ENCODE results near the gene TXNDC11.

Gene TXNDC11

GRCh38 chr16:11755022-11755760, 12.5 kb upstream of the TXNDC11 start:
- peak; percentile 77 for DNase-seq (ENCODE audit: low spot score)

- no peak for DNase-seq (ENCODE audit: low spot score)
Observed at GRCh38 chr16:11752856-11753255, 10.2 kb upstream of the TXNDC11 start.

- no peak for DNase-seq (ENCODE audit: low spot score)
Observed at GRCh38 chr16:11750056-11750455, 7.4 kb upstream of the TXNDC11 start.

GRCh38 chr16:11748404-11749254, 6.0 kb upstream of the TXNDC11 start:
- DNase-seq (ENCODE audit: low spot score) = peak; percentile 54

GRCh38 chr16:11747949-11748403, 5.3 kb upstream of the TXNDC11 start:
- DNase-seq (ENCODE audit: low spot score) = no peak

GRCh38 chr16:11744075-11744470, 1.4 kb upstream of the TXNDC11 start:
- DNase-seq (ENCODE audit: low spot score) = no peak

- DNase-seq (ENCODE audit: low spot score) = peak; percentile 66
Observed at GRCh38 chr16:11743308-11744074, 834 bp upstream of the TXNDC11 start.

GRCh38 chr16:11742093-11742535, 543 bp downstream of the TXNDC11 start:
- peak; percentile 46 for DNase-seq (ENCODE audit: low spot score)

GRCh38 chr16:11740567-11740966, 2.1 kb downstream of the TXNDC11 start:
- DNase-seq (ENCODE audit: low spot score) = no peak

- no peak for DNase-seq (ENCODE audit: low spot score)
Observed at GRCh38 chr16:11738742-11739544, 3.7 kb downstream of the TXNDC11 start.

GRCh38 chr16:11737713-11738112, 4.9 kb downstream of the TXNDC11 start:
- no peak for DNase-seq (ENCODE audit: low spot score)

- DNase-seq (ENCODE audit: low spot score) = no peak
Observed at GRCh38 chr16:11736903-11737302, 5.8 kb downstream of the TXNDC11 start.

- no peak for DNase-seq (ENCODE audit: low spot score)
Observed at GRCh38 chr16:11735787-11736186, 6.9 kb downstream of the TXNDC11 start.

GRCh38 chr16:11734653-11735043, 8.0 kb downstream of the TXNDC11 start:
- DNase-seq (ENCODE audit: low spot score) = no peak

GRCh38 chr16:11734025-11734652, 8.5 kb downstream of the TXNDC11 start:
- no peak for DNase-seq (ENCODE audit: low spot score)

GRCh38 chr16:11731222-11731621, 11.4 kb downstream of the TXNDC11 start:
- DNase-seq (ENCODE audit: low spot score) = no peak

- no peak for DNase-seq (ENCODE audit: low spot score)
Observed at GRCh38 chr16:11729787-11730186, 12.9 kb downstream of the TXNDC11 start.

- no peak for DNase-seq (ENCODE audit: low spot score)
Observed at GRCh38 chr16:11727796-11728543, 14.7 kb downstream of the TXNDC11 start.

- DNase-seq (ENCODE audit: low spot score) = peak; percentile 89
Observed at GRCh38 chr16:11726008-11726407, 16.6 kb downstream of the TXNDC11 start.

GRCh38 chr16:11725457-11725856, 17.2 kb downstream of the TXNDC11 start:
- no peak for DNase-seq (ENCODE audit: low spot score)

All from kidney tubule cell (primary cell).